Activated T-cell treated with anti-CD3 and anti-CD28 coated beads for 1 hour (primary cell): ENCODE data around the gene ZNF410.

Source experiments
- DNase-seq: peaks from one replicate; pipeline ENCODE4 v3.0.0-alpha.2; 2020; ENCODE audit warnings: low read depth

ZNF410 gene

DNA sequence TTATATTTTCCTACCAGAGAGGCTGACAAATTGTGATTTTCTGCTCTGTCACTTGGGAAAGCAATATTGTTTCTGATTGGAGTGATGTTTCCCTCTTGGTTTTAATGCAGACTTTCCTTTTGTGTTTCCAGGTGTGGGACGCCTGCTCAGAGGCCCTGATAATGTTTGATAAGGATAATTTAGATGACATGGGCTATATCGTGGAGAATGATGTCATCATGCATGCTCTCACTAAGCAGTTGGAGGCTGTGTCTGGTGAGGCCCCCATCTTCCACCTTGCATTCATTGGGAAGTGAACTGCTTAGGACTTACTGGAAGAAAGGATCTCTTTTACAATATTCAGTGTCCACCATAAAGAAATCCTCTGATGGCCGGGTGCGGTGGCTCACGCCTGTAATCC is 69.0 kb downstream of the ZNF410 start:
- DNase-seq, result no peak

DNA sequence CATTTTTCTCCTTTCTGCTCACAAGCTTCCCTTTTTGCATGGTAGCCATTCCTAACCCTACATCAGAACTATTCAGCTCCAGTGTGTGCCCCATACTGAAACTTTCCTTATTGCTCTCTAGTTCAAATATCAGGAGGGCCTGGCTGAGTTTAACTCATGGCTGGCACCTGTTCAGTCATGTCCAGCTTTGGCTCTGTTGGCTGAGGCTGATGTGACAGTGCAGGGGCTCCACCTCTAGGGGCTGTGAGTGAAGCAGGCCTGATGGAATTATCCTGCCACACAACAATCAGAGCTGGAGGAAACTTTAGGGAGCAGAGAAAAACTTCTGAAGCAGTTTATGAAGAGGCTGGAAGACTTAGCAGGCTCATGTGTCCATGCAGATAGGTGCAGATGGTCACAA is 71.9 kb downstream of the ZNF410 start:
- no peak for DNase-seq

DNA sequence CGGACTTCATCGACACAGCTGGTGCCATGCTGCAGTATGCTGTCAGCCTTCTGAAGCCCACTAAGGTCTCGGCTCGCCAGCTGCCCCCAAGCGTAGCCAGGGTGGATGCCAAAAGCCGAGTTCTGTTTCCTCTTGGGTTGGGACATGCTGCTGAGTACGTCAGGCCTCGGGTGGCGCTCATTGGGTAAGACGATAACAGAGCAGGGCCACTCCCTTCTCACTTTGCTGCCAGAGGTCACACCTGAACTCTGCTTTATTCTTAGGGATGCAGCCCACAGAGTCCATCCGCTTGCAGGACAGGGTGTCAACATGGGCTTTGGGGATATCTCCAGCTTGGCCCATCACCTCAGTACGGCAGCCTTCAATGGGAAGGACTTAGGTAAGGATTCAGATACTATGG is 74.5 kb downstream of the ZNF410 start:
- no peak for DNase-seq

DNA sequence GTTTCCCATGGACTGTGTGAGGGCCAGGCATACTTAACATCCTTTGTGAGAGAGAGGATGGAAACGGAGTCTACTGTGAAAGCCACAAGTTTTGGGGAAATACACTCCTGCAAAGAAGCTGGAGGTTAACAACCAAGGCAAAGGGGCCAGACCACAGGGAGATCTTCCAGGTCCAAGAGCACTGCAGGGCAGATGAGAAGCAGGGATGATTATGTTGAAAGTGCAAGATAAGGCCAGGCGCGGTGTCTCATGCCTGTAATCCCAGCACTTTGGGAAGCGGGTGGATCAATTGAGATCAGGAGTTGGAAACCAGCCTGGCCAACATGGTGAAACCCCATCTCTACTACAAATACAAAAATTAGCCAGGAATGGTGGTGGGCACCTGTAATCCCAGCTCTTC is 78.6 kb downstream of the ZNF410 start:
- no peak for DNase-seq

DNA sequence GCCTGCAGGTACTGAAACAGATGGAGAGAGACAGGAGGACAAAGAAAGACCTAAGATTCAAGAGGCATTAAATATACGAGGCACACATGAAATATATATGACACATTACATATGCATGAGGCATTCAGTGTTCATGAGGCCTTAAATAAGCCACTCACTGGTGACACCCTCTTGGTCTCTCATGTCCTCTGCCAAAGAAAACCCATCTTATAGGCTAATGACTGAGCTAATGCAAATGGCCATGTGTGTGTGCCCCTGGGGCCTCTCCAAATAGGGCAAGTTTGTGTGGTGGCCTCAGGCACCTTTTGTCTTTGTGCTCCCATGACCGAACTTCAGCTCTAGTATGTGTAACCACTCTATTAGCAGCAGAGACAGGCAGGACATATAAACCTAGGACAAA is 82.2 kb downstream of the ZNF410 start:
- DNase-seq, result no peak

- DNase-seq, result no peak
Measured at GRCh38 chr14:73973497-73973896, 86.8 kb downstream of the ZNF410 start.

DNA sequence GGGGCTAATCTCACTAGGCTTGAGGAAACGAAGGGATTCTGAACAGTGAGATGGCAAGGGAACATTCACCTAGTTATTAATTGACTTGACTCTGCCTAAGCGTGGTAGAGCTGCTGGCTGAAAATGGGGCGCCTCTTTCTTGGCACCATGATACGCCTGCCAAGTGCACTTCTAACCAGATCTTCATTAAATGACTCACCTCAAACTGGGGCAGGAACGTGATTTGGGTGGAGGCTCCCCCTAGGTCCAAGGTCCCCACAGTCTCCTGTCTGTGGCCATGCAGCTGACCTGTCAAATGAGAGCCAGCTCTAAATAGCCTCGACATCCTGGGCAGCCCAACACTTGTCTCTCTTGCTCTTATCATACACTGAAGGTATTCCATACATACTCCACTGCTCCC is 89.5 kb downstream of the ZNF410 start:
- DNase-seq, result no peak

GRCh38 chr14:73977896-73978295 is 91.2 kb downstream of the ZNF410 start:
- DNase-seq, result no peak
